HG02588 (cell line): Measurements from ENCODE around the gene RPL15.
"Not testable (repeated sequence)": the region's sequence is repeated elsewhere in the genome, so short reads cannot be mapped to it uniquely, and the experiment has no call there.

ENCODE experiments used
- ATAC-seq: cut with Tn5 transposase; IDR thresholded peaks from one replicate; pipeline ENCODE4 v1.9.1; 2021; ENCODE audit warnings: mild to moderate bottlenecking, moderate library complexity; ENCODE audit not compliant: unreplicated experiment

RPL15 gene

DNA sequence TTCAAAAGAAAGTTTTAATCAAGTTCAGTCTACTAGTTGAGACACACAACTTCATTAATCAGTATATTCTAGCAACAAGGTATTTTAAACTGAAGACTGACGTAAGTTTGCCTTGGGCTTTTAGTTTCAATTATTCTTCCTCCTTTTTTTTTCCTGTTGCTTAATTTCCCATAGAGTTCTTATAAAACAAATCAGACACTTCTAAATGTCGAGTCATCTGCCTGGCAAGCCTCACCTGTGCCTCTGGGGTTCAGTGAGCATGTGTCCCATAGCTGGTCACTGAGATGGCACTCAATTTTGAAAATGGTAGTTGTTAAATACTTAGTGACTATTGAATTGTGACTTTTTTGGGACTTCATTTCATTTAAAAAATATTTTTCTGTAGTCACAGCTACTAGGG is 27.5 kb upstream of the RPL15 start:
- ATAC-seq = no peak

- no peak for ATAC-seq
Observed at GRCh38 chr3:23889950-23890349, 27.0 kb upstream of the RPL15 start.

GRCh38 chr3:23894254-23895061 is 22.5 kb upstream of the RPL15 start:
- ATAC-seq = no peak

DNA sequence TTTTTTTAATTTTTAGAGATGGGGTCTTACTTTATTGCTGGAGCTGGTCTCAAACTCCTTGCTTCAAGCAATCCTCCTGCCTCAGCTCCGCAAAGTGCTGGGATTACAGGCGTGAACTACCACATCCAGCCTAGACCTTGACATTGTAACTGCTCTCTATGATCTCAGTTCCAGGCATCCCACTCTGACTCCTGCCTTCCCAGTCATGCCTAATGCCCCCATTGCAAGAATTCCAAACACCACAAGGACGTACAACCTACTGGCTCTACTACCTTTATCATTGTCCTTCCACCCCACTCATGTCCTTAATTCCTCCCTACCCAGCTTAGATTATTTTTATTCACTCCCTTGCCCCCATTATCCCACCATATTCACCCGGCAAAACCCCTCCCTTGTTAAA is 21.8 kb upstream of the RPL15 start:
- no peak for ATAC-seq

DNA sequence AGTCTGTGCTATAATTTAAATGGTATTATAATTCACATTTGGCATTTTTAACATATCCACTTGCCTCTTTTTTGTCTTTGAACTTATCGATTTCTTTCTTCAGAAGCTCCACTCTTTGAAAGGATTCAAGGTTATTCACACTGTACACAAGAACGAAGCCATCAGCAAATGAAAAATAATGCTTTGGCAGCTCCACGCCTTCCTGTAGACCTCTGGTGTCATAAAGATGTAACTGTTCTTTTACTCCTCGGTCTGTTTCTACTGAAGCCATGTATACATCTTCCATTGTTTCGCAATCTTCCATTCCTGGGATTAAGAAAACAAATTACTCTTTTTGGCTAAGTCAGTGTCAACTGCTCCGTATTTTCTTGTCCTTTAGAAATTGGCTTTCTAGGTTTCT is 16.2 kb upstream of the RPL15 start:
- no peak for ATAC-seq

- ATAC-seq = no peak
Observed at GRCh38 chr3:23904545-23904944, 12.4 kb upstream of the RPL15 start.

GRCh38 chr3:23909341-23909740 is 7.6 kb upstream of the RPL15 start:
- ATAC-seq = no peak

DNA sequence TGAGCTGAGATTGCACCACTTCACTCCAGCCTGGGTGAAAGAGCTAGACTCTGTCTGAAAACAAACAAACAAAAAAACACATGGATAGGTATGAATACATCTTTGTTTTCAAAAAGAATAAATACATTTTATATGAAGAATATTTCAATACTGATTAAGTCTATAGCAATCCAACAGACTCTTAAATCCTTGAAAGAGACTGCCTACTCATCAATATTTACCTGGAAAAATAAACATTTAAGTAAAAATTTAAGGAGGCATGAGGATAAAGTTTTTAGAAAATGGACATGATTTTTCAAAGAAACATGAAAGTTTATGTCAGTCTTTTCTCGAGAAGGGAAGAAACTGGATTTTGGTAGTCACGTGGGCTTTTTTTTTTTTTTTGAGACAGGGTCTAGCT is 5.5 kb upstream of the RPL15 start:
- ATAC-seq = no peak

DNA sequence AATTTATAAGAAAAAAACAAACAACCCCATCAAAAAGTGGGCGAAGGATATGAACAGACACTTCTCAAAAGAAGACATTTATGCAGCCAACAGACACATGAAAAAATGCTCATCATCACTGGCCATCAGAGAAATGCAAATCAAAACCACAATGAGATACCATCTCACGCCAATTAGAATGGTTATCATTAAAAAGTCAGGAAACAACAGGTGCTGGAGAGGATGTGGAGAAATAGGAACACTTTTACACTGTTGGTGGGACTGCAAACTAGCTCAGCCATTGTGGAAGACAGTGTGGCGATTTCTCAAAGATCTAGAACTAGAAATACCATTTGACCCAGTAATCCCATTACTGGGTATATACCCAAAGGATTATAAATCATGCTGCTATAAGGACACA is 4.6 kb upstream of the RPL15 start:
- ATAC-seq = not testable (repeated sequence)

- no peak for ATAC-seq
Observed at GRCh38 chr3:23913182-23913581, 3.8 kb upstream of the RPL15 start.

- ATAC-seq = no peak
Observed at GRCh38 chr3:23913873-23914743, 2.8 kb upstream of the RPL15 start.

- ATAC-seq = no peak
Observed at GRCh38 chr3:23915537-23916108, 1.3 kb upstream of the RPL15 start.

- ATAC-seq = peak; percentile 40
Observed at GRCh38 chr3:23916152-23916885, 613 bp upstream of the RPL15 start.

- ATAC-seq = not testable (repeated sequence)
Observed at GRCh38 chr3:23917679-23918303, 859 bp downstream of the RPL15 start.

DNA sequence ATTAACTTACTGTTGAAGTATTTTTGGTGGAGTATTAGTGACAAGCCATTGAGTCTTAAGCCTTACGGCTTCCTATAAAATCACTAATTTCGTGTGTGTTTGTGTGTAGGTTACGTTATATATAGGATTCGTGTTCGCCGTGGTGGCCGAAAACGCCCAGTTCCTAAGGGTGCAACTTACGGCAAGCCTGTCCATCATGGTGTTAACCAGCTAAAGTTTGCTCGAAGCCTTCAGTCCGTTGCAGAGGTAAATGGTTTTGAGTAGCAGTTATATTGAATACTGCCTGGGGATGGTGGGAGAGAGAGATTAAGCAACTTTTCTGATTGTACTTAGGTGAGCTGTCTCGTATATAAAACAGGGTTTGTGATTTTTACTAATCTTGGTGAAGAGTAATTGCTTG is 1.4 kb downstream of the RPL15 start:
- not testable (repeated sequence) for ATAC-seq

- no peak for ATAC-seq
Observed at GRCh38 chr3:23919628-23920027, 2.7 kb downstream of the RPL15 start.

DNA sequence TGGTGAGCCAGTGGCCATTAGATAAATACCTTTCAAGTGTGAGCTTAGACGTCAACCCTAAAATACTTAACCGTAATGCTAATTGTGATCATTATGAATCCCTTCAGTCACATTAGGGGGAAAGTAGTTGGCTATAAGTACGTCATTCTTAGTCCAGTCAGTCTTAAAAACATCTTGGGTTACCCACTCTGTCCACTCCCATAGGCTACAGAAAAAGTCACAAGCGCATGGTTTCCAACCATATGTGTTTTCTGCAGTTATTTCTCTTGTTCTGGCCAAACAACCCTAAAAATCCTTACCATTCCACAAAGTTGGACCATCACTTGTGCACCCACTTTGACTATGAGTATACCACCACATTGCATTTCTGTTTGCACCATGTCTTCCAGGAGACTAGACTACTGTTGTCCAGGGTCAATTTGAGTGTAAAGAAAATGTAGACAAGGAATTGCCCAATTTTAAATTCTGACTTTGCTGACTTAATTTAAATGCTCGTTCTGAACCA is 3.3 kb downstream of the RPL15 start:
- no peak for ATAC-seq

- ATAC-seq = no peak
Observed at GRCh38 chr3:23921052-23921511, 4.2 kb downstream of the RPL15 start.

DNA sequence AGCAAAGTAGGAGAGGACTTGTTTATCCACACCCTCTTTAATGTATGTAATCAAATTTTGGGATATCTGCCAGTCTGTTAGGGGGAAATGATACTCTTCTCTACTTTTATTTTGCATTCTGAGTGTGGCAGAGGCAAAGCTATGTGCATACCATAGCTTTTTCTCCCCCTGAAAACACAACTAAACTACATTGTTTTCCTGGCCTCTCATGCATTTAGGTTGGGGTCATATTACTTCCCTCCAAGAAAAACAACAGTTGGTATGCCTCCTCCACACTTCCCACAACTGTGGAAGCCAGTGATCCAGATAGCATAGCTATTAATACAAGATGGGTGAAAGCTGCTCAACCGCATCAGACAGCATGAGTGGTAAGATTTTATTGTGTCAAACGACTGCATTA is 6.9 kb downstream of the RPL15 start:
- ATAC-seq = no peak

DNA sequence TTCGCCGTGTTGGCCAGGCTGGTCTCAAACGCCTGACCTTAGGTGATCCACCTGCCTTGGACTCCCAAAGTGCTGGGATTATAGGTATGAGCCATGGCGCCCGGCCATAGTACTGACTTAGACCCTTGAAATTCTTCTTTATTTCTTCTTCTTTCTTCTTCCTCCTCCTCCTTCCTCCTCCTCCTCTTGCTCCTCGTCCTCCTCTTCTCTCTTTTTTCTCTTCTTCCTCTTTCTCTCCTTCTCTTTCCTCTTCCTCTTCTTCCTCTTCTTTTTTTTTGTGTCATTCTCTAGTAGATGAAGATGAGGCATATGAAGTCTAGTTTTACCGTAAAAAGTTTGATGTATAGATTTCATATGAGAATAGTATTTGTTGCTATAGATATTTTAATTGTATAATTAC is 9.3 kb downstream of the RPL15 start:
- no peak for ATAC-seq
